GM23338 (cell line): ENCODE measurements around the gene CACNA2D3. TPM values are rescaled to one million over a fixed set of nuclear protein-coding genes. Genes with fewer than 3 reads are reported as not detected.

Source experiments
- ATAC-seq: fragments of 200-7000 bp; cut with Tn5 transposase; 3 replicates; pipeline ENCODE4 v1.9.1; 2020
- DNase-seq: peaks from one replicate; pipeline ENCODE4 v3.0.0-alpha.2; 2015; ENCODE audit warnings: low spot score
- H2AFZ ChIP-seq: fragments of 200-600 bp; sonication (generic); 2 replicates; pipeline ENCODE4 v1.8.0; 2016; ENCODE audit warnings: antibody characterized with exemption, mild to moderate bottlenecking, moderate library complexity
- H3F3A ChIP-seq: fragments of 200-600 bp; sonication (generic); replicated peaks from 2 replicates; pipeline ENCODE4 v1.8.0; 2017; ENCODE audit warnings: antibody characterized with exemption, mixed run types, low read depth
- H3K27ac ChIP-seq: fragments of 200-600 bp; sonication (generic); 2 replicates; pipeline ENCODE4 v1.6.1; 2016; ENCODE audit warnings: low read depth
- H3K27me3 ChIP-seq: fragments of 200-600 bp; sonication (generic); 2 replicates; pipeline ENCODE4 v1.8.0; 2016; ENCODE audit warnings: mild to moderate bottlenecking, mixed run types, moderate library complexity; ENCODE audit not compliant: insufficient read depth
- H3K36me3 ChIP-seq: fragments of 200-600 bp; sonication (generic); 2 replicates; pipeline ENCODE4 v1.8.0; 2016; ENCODE audit warnings: mild to moderate bottlenecking; ENCODE audit not compliant: insufficient read depth
- H3K4me1 ChIP-seq: fragments of 200-600 bp; sonication (generic); 2 replicates; pipeline ENCODE4 v1.8.0; 2016; ENCODE audit warnings: mild to moderate bottlenecking, moderate library complexity; ENCODE audit not compliant: insufficient read depth
- H3K4me2 ChIP-seq: fragments of 200-600 bp; sonication (generic); 2 replicates; pipeline ENCODE4 v1.7.1; 2017; ENCODE audit warnings: mixed run types
- H3K4me3 ChIP-seq: fragments of 200-600 bp; sonication (generic); 2 replicates; pipeline ENCODE4 v1.6.1; 2016; ENCODE audit warnings: mixed run types
- H3K79me2 ChIP-seq: fragments of 200-600 bp; sonication (generic); replicated peaks from 2 replicates; pipeline ENCODE4 v1.8.0; 2017; ENCODE audit warnings: mild to moderate bottlenecking; ENCODE audit not compliant: insufficient read depth
- H3K9me2 ChIP-seq: fragments of 200-600 bp; sonication (generic); 2 replicates; pipeline ENCODE4 v1.8.0; 2017; ENCODE audit not compliant: insufficient read depth
- H4K20me1 ChIP-seq: fragments of 200-600 bp; sonication (generic); replicated peaks from 2 replicates; pipeline ENCODE4 v1.8.0; 2017; ENCODE audit warnings: mild to moderate bottlenecking; ENCODE audit not compliant: insufficient read depth
- H3K27ac Mint-ChIP-seq: 2 replicates; pipeline ENCODE4 v1.8.0; 2020; ENCODE audit warnings: inconsistent platforms, mild to moderate bottlenecking, moderate library complexity, mixed read lengths
- H3K27me3 Mint-ChIP-seq: 3 replicates; pipeline ENCODE4 v1.8.0; 2022; ENCODE audit warnings: low read depth, mild to moderate bottlenecking, moderate library complexity, mixed read lengths, inconsistent platforms; ENCODE audit not compliant: insufficient read depth, poor library complexity
- H3K36me3 Mint-ChIP-seq: 3 replicates; pipeline ENCODE4 v1.8.0; 2021; ENCODE audit warnings: low read depth, mild to moderate bottlenecking, inconsistent platforms, moderate library complexity, mixed read lengths
- H3K4me1 Mint-ChIP-seq: 3 replicates; pipeline ENCODE4 v1.8.0; 2020; ENCODE audit warnings: mild to moderate bottlenecking, inconsistent platforms, mixed read lengths
- H3K4me3 Mint-ChIP-seq: 3 replicates; pipeline ENCODE4 v1.8.0; 2021; ENCODE audit warnings: moderate library complexity, mild to moderate bottlenecking, inconsistent platforms, mixed read lengths
- H3K9me3 Mint-ChIP-seq: 3 replicates; pipeline ENCODE4 v1.8.0; 2020; ENCODE audit warnings: moderate library complexity, mild to moderate bottlenecking, inconsistent platforms, mixed read lengths
- CREB1 ChIP-seq: fragments of 250-450 bp; sonication (Bioruptor Pico); IDR thresholded peaks from 2 replicates; pipeline ENCODE4 v1.5.0; 2020; ENCODE audit warnings: low read depth, mild to moderate bottlenecking, moderate library complexity
- EZH2 ChIP-seq: fragments of 200-600 bp; sonication (generic); IDR thresholded peaks from one replicate; pipeline ENCODE4 v1.8.0; 2017; ENCODE audit warnings: antibody characterized with exemption, mild to moderate bottlenecking, low read depth; ENCODE audit not compliant: unreplicated experiment
- EZH2phosphoT487 ChIP-seq: fragments of 200-600 bp; sonication (generic); IDR thresholded peaks from one replicate; pipeline ENCODE4 v1.8.1; 2018; ENCODE audit warnings: antibody characterized with exemption; ENCODE audit not compliant: unreplicated experiment
- JUNB ChIP-seq: IDR thresholded peaks from one replicate; pipeline ENCODE4 v1.6.1; 2016; ENCODE audit warnings: antibody characterized with exemption; ENCODE audit not compliant: unreplicated experiment
- NANOG ChIP-seq: IDR thresholded peaks from 2 replicates; pipeline ENCODE4 v1.6.1; 2016; ENCODE audit warnings: antibody characterized with exemption, borderline replicate concordance
- POLR2AphosphoS5 ChIP-seq: IDR thresholded peaks from 2 replicates; pipeline ENCODE4 v1.6.1; 2016; ENCODE audit warnings: antibody characterized with exemption, low read depth
- STAT1 ChIP-seq: IDR thresholded peaks from one replicate; pipeline ENCODE4 v1.6.1; 2016; ENCODE audit warnings: antibody characterized with exemption; ENCODE audit not compliant: unreplicated experiment
- ZNF114 ChIP-seq: fragments of 250-450 bp; sonication (Bioruptor Pico); IDR thresholded peaks from 2 replicates; pipeline ENCODE4 v1.5.0; 2020; ENCODE audit warnings: mild to moderate bottlenecking, moderate library complexity
- ZNF331 ChIP-seq: fragments of 250-450 bp; sonication (Bioruptor Pico); IDR thresholded peaks from 2 replicates; pipeline ENCODE4 v1.5.0; 2020; ENCODE audit warnings: low read depth, mild to moderate bottlenecking, moderate library complexity
- ZNF462 ChIP-seq: fragments of 250-450 bp; sonication (Bioruptor Pico); IDR thresholded peaks from 2 replicates; pipeline ENCODE4 v1.5.0; 2020; ENCODE audit warnings: mild to moderate bottlenecking, moderate library complexity
- polyA plus RNA-seq: library from polyadenylated mRNA; unstranded; fragments of >200 nt; fragmentation: Nextera tagmentation; extraction: Ambion mirVana; gene quantifications from 2 replicates; pipeline ENCODE4 v1.2.1, GENCODE V29; 2016
- total RNA-seq: library from RNA; depleted of rRNA; stranded (reverse); fragments of >200 nt; shearing (Covaris generic); gene quantifications from 2 replicates; pipeline ENCODE4 v1.2.3, GENCODE V29; 2014
- TF ChIP-seq, protein P1 (sequence below): IDR thresholded peaks from one replicate; pipeline ENCODE4 v1.6.1; 2018; ENCODE audit warnings: antibody characterized with exemption; ENCODE audit not compliant: unreplicated experiment
- TF ChIP-seq, protein P2 (sequence below), 2 experiments: fragments of 200-600 bp in 1 of 2; sonication (generic) in 1 of 2; conservative IDR thresholded peaks; 2 replicates each; pipeline versions ENCODE4 v1.5.1 to v1.6.1; 2016 to 2017; ENCODE audit warnings: antibody characterized with exemption in 2 of 2, low read depth in 2 of 2, mild to moderate bottlenecking in 2 of 2, moderate library complexity in 1 of 2
- TF ChIP-seq, protein P3 (sequence below): IDR thresholded peaks from 2 replicates; pipeline ENCODE4 v1.6.1; 2016; ENCODE audit warnings: antibody characterized with exemption

Gene CACNA2D3
- total and polyA plus RNA-seq, 2 experiments from 2014 or later = 2.2 to 2.3 TPM

DNA sequence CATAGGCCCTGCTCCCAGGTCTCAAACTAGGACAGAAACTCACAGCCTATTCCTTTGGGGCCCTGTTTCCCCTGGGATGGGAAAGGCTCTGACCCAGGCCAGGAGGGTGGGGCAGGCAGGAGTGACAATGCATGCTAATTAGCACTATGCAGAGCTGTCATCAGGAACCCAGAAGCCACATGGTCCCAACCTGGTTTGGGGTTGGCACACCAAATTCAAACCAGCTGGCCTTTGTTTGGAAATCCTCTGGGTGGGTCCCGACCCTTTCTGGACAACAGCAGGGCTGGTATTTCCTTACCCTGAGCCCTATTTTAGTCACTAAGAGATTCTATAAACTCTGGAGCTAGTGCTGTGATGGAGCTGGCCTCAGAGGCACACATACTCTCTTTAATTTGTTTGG lies 639.3 kb downstream of the CACNA2D3 start:
- no peaks in the 10 kb centered on the region for H3F3A ChIP-seq
- Mint-ChIP-seq H3K9me3 (no peaks in the 10 kb centered on the region), H3K36me3 (no peaks in the 10 kb centered on the region), H3K4me1 (peaks cover 8% of the 10 kb centered on the region), H3K4me3 (no peak overlapping the region), H3K27ac (no peak overlapping the region), H3K27me3 (no peaks in the 10 kb centered on the region)
- H3K79me2 ChIP-seq = no peaks in the 10 kb centered on the region
- no peaks in the 10 kb centered on the region for H3K36me3 ChIP-seq
- no peak overlapping the region for H3K4me2 ChIP-seq
- no peaks in the 10 kb centered on the region for H4K20me1 ChIP-seq
- H3K27ac ChIP-seq = no peak overlapping the region
- H3K9me2 ChIP-seq = peaks cover 27% of the 10 kb centered on the region; the same call in 1 of the 2 replicates
- no peak overlapping the region for H3K4me3 ChIP-seq
- H3K27me3 ChIP-seq = no peaks in the 10 kb centered on the region
- ATAC-seq (no peak), DNase-seq (no peak)
- peaks cover 3% of the 10 kb centered on the region; the same call in 1 of the 2 replicates for H3K4me1 ChIP-seq
- no peak for TF ChIP-seq ZNF331 (CRISPR knock-in tag)
- TF ChIP-seq, protein P1, sequence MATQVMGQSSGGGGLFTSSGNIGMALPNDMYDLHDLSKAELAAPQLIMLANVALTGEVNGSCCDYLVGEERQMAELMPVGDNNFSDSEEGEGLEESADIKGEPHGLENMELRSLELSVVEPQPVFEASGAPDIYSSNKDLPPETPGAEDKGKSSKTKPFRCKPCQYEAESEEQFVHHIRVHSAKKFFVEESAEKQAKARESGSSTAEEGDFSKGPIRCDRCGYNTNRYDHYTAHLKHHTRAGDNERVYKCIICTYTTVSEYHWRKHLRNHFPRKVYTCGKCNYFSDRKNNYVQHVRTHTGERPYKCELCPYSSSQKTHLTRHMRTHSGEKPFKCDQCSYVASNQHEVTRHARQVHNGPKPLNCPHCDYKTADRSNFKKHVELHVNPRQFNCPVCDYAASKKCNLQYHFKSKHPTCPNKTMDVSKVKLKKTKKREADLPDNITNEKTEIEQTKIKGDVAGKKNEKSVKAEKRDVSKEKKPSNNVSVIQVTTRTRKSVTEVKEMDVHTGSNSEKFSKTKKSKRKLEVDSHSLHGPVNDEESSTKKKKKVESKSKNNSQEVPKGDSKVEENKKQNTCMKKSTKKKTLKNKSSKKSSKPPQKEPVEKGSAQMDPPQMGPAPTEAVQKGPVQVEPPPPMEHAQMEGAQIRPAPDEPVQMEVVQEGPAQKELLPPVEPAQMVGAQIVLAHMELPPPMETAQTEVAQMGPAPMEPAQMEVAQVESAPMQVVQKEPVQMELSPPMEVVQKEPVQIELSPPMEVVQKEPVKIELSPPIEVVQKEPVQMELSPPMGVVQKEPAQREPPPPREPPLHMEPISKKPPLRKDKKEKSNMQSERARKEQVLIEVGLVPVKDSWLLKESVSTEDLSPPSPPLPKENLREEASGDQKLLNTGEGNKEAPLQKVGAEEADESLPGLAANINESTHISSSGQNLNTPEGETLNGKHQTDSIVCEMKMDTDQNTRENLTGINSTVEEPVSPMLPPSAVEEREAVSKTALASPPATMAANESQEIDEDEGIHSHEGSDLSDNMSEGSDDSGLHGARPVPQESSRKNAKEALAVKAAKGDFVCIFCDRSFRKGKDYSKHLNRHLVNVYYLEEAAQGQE = no peak
- TF ChIP-seq ZNF114 (CRISPR knock-in tag) = no peak
- TF ChIP-seq JUNB = no peak
- no peak for TF ChIP-seq STAT1
- TF ChIP-seq CREB1 = no peak
- no peak for TF ChIP-seq ZNF462 (CRISPR knock-in tag)
- TF ChIP-seq, protein P2, sequence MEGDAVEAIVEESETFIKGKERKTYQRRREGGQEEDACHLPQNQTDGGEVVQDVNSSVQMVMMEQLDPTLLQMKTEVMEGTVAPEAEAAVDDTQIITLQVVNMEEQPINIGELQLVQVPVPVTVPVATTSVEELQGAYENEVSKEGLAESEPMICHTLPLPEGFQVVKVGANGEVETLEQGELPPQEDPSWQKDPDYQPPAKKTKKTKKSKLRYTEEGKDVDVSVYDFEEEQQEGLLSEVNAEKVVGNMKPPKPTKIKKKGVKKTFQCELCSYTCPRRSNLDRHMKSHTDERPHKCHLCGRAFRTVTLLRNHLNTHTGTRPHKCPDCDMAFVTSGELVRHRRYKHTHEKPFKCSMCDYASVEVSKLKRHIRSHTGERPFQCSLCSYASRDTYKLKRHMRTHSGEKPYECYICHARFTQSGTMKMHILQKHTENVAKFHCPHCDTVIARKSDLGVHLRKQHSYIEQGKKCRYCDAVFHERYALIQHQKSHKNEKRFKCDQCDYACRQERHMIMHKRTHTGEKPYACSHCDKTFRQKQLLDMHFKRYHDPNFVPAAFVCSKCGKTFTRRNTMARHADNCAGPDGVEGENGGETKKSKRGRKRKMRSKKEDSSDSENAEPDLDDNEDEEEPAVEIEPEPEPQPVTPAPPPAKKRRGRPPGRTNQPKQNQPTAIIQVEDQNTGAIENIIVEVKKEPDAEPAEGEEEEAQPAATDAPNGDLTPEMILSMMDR (conservative IDR thresholded peaks at IDR 0.05; ENCODE audit: low read depth in 2 of 2) = no peak
- no peak for TF ChIP-seq POLR2AphosphoS5
- TF ChIP-seq EZH2phosphoT487 = no peak
- TF ChIP-seq, protein P3, sequence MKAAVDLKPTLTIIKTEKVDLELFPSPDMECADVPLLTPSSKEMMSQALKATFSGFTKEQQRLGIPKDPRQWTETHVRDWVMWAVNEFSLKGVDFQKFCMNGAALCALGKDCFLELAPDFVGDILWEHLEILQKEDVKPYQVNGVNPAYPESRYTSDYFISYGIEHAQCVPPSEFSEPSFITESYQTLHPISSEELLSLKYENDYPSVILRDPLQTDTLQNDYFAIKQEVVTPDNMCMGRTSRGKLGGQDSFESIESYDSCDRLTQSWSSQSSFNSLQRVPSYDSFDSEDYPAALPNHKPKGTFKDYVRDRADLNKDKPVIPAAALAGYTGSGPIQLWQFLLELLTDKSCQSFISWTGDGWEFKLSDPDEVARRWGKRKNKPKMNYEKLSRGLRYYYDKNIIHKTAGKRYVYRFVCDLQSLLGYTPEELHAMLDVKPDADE = no peak
- TF ChIP-seq NANOG = no peak
- no peak for TF ChIP-seq EZH2
- no peak overlapping the region for H2AFZ ChIP-seq
